Right kidney (tissue), 1 donor: Measurements from ENCODE around the gene CMTM4.
"Not testable (repeated sequence)": the region's sequence is repeated elsewhere in the genome, so short reads cannot be mapped to it uniquely, and the experiment has no call there.

Experiments
- DNase-seq: peaks from one replicate; pipeline ENCODE4 v3.0.0-alpha.2; 2016

The CMTM4 gene

GRCh38 chr16:66616169-66616568 is 80.4 kb downstream of the CMTM4 start:
- no peak for DNase-seq

- DNase-seq, result no peak
Measured at GRCh38 chr16:66614161-66614802, 82.3 kb downstream of the CMTM4 start.

GRCh38 chr16:66612422-66612821 is 84.1 kb downstream of the CMTM4 start:
- no peak for DNase-seq

GRCh38 chr16:66611911-66612310 is 84.6 kb downstream of the CMTM4 start:
- DNase-seq, result not testable (repeated sequence)

GRCh38 chr16:66610111-66610820 is 86.3 kb downstream of the CMTM4 start:
- no peak for DNase-seq

GRCh38 chr16:66609139-66609510 is 87.4 kb downstream of the CMTM4 start:
- no peak for DNase-seq

- DNase-seq, result peak; percentile 67
Measured at GRCh38 chr16:66608241-66609138, 88.1 kb downstream of the CMTM4 start.

GRCh38 chr16:66605979-66606751 is 90.4 kb downstream of the CMTM4 start:
- DNase-seq, result peak; percentile 34

GRCh38 chr16:66605177-66605978 is 91.2 kb downstream of the CMTM4 start:
- DNase-seq, result peak; percentile 83

- peak; percentile 85 for DNase-seq
Measured at GRCh38 chr16:66604376-66605176, 92.0 kb downstream of the CMTM4 start, which contains the start of gene CMTM3. Gene CMTM3 (plus strand): TSS chr16:66604704. CDS start chr16:66604806, 102 bp downstream.

GRCh38 chr16:66603537-66604375 is 92.8 kb downstream of the CMTM4 start:
- peak; percentile 89 for DNase-seq

- no peak for DNase-seq
Measured at GRCh38 chr16:66601471-66601870, 95.1 kb downstream of the CMTM4 start.

- no peak for DNase-seq
Measured at GRCh38 chr16:66600477-66600876, 96.1 kb downstream of the CMTM4 start.

- DNase-seq, result no peak
Measured at GRCh38 chr16:66599726-66600125, 96.8 kb downstream of the CMTM4 start.

GRCh38 chr16:66598111-66598510 is 98.4 kb downstream of the CMTM4 start:
- no peak for DNase-seq

- no peak for DNase-seq
Measured at GRCh38 chr16:66596986-66597848, 99.3 kb downstream of the CMTM4 start.

- not testable (repeated sequence) for DNase-seq
Measured at GRCh38 chr16:66596559-66596958, 100.0 kb downstream of the CMTM4 start.

- DNase-seq, result no peak
Measured at GRCh38 chr16:66594739-66595138, 101.8 kb downstream of the CMTM4 start.
